Activated CD4-positive, alpha-beta T cell treated with anti-CD3 and anti-CD28 coated beads, Interleukin-2, amount 10 ng/mL, durations not matched to agents 7 days and 5 days (primary cell): ENCODE results near the gene RAD51B. TPM values are rescaled to one million over a fixed set of nuclear protein-coding genes. Genes with fewer than 3 reads are reported as not detected.

Experiments used
- CTCF ChIA-PET: fragments of 350-600 bp; sonication (Branson Sonifier 250); formaldehyde crosslinking; loops from one replicate; lab custom pipeline; 2021; ENCODE audit warnings: antibody characterized with exemption; lab: Charles Lee
- POLR2A ChIA-PET: fragments of 350-600 bp; sonication (Branson Sonifier 250); formaldehyde crosslinking; loops from one replicate; lab custom pipeline; 2021; ENCODE audit warnings: antibody characterized with exemption; lab: Charles Lee
- DNase-seq: peaks from one replicate; pipeline ENCODE4 v3.0.0-alpha.2; 2020
- H3K27ac Mint-ChIP-seq: one replicate; pipeline ENCODE4 v1.8.0; 2021; ENCODE audit warnings: mild to moderate bottlenecking, moderate library complexity, mixed read lengths
- H3K27me3 Mint-ChIP-seq: one replicate; pipeline ENCODE4 v1.8.0; 2021; ENCODE audit warnings: mixed read lengths
- H3K36me3 Mint-ChIP-seq: one replicate; pipeline ENCODE4 v1.8.0; 2021; ENCODE audit warnings: low read depth, mixed read lengths
- H3K4me1 Mint-ChIP-seq: one replicate; pipeline ENCODE4 v1.8.0; 2021; ENCODE audit warnings: mixed read lengths
- H3K4me3 Mint-ChIP-seq: one replicate; pipeline ENCODE4 v1.8.0; 2021; ENCODE audit warnings: mild to moderate bottlenecking, moderate library complexity, mixed read lengths
- H3K9me3 Mint-ChIP-seq: one replicate; pipeline ENCODE4 v1.8.0; 2021; ENCODE audit warnings: mixed read lengths
- total RNA-seq, 2 experiments: library from RNA; stranded (reverse); gene quantifications; one replicate each; pipeline ENCODE4 v1.2.3, GENCODE V29; 2021

RAD51B gene
- total RNA-seq, 2 experiments from 2014 or later = 20.6 to 30.3 TPM

DNA sequence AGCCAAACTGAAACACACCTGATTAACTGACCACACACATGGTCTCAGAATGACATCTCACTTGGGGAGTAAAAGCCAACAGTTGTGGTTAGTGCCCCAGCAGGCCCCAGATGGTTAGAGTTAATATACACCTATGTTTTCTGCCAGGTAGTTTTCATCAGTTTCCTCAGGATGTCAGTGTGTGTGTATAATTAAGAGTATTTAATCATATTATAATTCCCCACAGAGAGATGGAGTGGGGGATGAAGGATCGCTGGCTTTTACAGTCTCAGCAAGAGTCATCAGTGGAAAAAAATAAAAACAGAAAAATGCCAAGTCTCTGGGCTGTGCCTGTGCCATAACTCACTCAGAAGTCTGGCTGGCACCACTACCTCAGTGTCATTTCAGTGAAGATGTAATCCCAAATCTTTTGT is 560.8 kb downstream of the RAD51B start:
- DNase-seq = no peak
- peaks cover 3% of the 10 kb centered on the region for H3K36me3 Mint-ChIP-seq
- POLR2A ChIA-PET = interaction anchor here (0.7 kb wide), 1 partner anchor 231 kb away, joined by 5 read pairs; no protein-coding TSS in a partner anchor
- CTCF ChIA-PET = interaction anchor here (1.1 to 1.3 kb wide), 2 partner anchors 10 to 46 kb away, joined by 3 to 4 read pairs; no protein-coding TSS in a partner anchor
- no peak overlapping the region for H3K4me3 Mint-ChIP-seq
- H3K9me3 Mint-ChIP-seq = no peaks in the 10 kb centered on the region
- H3K27ac Mint-ChIP-seq = peak overlapping the region; percentile 54
- peaks cover 43% of the 10 kb centered on the region for H3K4me1 Mint-ChIP-seq
- H3K27me3 Mint-ChIP-seq = no peaks in the 10 kb centered on the region

DNA sequence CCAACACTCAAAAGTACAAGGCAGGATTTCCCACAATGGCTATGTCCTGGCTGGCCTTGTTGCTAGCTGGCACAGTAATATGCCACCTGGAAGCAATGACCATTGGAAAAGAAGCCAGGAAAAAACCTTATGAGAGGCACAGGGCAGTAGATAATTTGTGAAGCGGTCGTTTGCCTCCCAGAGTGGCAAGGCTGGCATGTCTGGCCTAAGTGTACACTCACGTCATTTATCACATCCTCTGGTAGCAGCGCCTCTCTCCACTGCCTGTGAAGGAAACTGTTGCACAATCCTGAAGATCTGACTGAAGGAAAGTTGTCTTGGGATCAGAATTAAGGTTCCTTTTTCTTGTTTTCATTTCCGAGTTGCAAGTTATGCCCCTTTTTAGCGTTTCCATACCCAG is 564.8 kb downstream of the RAD51B start:
- H3K36me3 Mint-ChIP-seq = no peaks in the 10 kb centered on the region
- CTCF ChIA-PET = interaction anchor here (1.0 kb wide), 1 partner anchor 10 kb away, joined by 5 read pairs; no protein-coding TSS in a partner anchor

DNA sequence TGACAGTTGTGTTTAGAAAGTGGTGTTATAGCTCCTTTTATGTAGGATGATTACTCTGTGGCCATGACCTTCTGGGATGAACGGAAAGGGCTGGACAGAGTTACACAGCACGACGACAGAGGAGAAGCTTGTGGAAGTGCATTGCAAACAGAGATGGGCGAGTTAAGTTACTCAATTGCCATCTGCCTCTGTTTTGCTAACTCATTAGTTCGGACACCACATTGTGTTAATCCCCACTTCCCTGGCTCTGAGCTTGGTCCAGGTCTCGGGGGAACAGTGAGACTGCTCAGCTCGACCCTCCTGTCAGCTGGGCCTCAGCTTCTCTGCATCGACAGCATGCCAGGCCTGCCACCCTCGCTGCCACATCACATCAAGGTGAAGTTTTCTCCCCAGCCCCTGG is 565.3 kb downstream of the RAD51B start:
- no peaks in the 10 kb centered on the region for H3K36me3 Mint-ChIP-seq
- no peak overlapping the region for H3K4me3 Mint-ChIP-seq
- no peak overlapping the region for H3K27ac Mint-ChIP-seq
- ChIA-PET POLR2A (no interaction called here), CTCF (interaction anchor here (1.0 kb wide), 1 partner anchor 11 kb away, joined by 5 read pairs; no protein-coding TSS in a partner anchor)
- peaks cover 9% of the 10 kb centered on the region for H3K4me1 Mint-ChIP-seq
- no peaks in the 10 kb centered on the region for H3K9me3 Mint-ChIP-seq
- no peak for DNase-seq
- H3K27me3 Mint-ChIP-seq = no peaks in the 10 kb centered on the region

More for the DNA sequence above, 564.8 kb downstream of the RAD51B start:
- POLR2A ChIA-PET = no interaction called here
- DNase-seq = no peak
- Mint-ChIP-seq H3K4me3 (no peak overlapping the region), H3K27me3 (no peaks in the 10 kb centered on the region), H3K4me1 (peaks cover 15% of the 10 kb centered on the region), H3K9me3 (no peaks in the 10 kb centered on the region), H3K27ac (no peak overlapping the region)

DNA sequence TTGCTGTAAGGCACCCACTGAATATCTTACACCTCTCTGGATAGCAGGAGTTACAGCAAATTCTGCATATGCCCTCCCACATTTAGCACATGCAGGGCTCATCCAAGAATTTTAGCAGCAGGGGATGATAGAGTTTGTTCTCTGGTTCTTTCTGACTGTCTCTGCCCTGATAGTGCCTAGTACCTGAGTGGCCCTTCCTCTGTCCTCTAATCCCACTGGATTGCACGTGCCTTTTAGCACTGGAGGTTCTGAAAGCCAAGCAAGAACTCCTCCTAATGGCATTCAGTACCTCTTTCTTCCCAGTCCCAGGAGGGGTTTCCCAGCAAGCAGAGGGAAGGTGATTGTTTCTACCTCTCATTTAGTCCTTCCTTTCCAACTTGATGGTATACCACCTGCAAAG is 566.9 kb downstream of the RAD51B start:
- DNase-seq = no peak
- Mint-ChIP-seq H3K9me3 (no peaks in the 10 kb centered on the region), H3K36me3 (no peaks in the 10 kb centered on the region), H3K27me3 (no peaks in the 10 kb centered on the region), H3K4me1 (peaks cover 6% of the 10 kb centered on the region), H3K4me3 (no peak overlapping the region), H3K27ac (no peak overlapping the region)
- CTCF ChIA-PET = no interaction called here
- POLR2A ChIA-PET = no interaction called here

DNA sequence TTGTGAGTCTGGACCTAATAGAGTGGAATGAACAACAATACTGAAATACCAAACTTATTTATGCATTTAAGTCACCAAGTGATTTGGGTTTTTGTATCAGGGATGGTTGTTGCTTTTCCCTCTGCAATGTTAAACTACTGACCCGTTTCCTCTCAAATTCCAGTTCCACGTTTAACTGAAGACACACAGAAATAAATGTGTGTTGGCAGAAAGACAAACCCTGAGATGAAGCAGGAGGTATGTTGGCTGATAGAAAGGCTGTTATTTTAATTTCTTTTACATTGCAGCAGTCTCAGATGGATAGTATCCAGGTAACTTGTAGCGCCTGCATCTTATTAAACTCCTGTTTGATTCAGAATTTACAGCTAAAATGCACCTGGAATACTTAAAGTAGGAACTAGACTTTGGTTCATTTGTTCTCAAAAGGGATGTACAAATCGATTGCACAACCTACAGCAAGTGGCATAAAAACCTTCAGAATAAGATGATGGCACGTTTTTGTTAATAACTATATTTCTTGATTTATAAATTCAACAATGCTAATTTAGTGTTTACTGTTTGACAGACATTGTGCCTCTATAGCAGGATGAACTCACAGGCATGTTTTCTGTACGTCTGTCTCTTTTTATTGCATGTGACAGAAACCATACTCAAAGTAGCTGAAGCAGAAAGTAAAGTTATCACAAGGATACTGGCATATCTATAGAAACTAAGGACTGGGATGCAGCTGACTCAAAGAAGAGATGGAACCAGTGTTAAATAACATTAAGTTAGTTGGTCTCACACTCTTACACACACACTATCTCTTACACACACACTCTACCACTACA is 567.6 kb downstream of the RAD51B start:
- Mint-ChIP-seq H3K9me3 (no peaks in the 10 kb centered on the region), H3K4me1 (peaks cover 6% of the 10 kb centered on the region), H3K27me3 (no peaks in the 10 kb centered on the region), H3K36me3 (no peaks in the 10 kb centered on the region), H3K27ac (no peak overlapping the region), H3K4me3 (no peak overlapping the region)
- CTCF ChIA-PET = no interaction called here
- no peak for DNase-seq
- POLR2A ChIA-PET = no interaction called here

DNA sequence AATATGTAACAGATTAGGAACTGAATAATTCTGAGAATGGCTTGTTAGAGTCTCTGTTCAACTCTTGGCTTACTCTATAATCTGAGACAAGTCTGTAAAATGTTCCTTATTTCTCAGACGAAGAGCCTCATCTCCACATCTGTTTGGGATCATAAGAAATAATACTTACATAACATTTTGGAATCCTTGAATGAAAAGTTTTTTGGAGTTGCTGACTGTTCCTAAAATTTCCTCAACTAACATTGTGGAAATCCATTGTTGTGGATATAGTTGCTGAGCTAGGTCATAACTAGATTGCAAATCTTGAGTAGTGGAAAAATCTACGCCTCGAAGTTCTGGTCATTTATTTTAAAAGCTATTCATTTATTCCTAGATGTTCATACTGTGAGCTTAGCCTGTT is 570.4 kb downstream of the RAD51B start:
- CTCF ChIA-PET = interaction anchor here (0.7 to 1.7 kb wide), 2 partner anchors 9 to 15 kb away, joined by 3 to 4 read pairs; no protein-coding TSS in a partner anchor
- no peak overlapping the region for H3K27ac Mint-ChIP-seq
- no peak for DNase-seq
- H3K36me3 Mint-ChIP-seq = no peaks in the 10 kb centered on the region
- no peak overlapping the region for H3K4me3 Mint-ChIP-seq
- POLR2A ChIA-PET = no interaction called here
- no peaks in the 10 kb centered on the region for H3K27me3 Mint-ChIP-seq
- no peaks in the 10 kb centered on the region for H3K9me3 Mint-ChIP-seq
- no peaks in the 10 kb centered on the region for H3K4me1 Mint-ChIP-seq

DNA sequence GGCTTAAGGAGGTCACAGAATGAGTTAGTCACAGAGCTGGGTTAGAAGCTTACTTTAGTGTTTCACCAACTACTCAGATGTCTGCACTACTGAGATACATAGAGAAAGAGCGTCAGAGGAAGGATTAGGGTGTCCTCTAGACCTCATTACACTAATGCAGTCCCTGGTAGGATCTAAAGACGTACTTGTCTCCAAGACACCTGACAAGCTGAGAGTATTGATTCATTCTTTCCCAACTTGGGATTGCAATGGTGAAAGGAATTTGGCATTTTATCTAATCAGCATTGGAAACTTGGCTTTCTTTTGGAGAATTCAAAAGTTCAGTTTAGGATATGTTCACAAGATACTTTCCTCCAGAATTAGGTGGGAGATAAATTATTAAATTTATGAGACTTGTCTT is 571.2 kb downstream of the RAD51B start:
- no peak for DNase-seq
- ChIA-PET POLR2A (no interaction called here), CTCF (interaction anchor here (0.7 to 1.7 kb wide), 2 partner anchors 10 to 14 kb away, joined by 3 to 4 read pairs; no protein-coding TSS in a partner anchor)
- Mint-ChIP-seq H3K4me1 (no peaks in the 10 kb centered on the region), H3K27me3 (no peaks in the 10 kb centered on the region), H3K27ac (no peak overlapping the region), H3K36me3 (no peaks in the 10 kb centered on the region), H3K4me3 (no peak overlapping the region), H3K9me3 (no peaks in the 10 kb centered on the region)

DNA sequence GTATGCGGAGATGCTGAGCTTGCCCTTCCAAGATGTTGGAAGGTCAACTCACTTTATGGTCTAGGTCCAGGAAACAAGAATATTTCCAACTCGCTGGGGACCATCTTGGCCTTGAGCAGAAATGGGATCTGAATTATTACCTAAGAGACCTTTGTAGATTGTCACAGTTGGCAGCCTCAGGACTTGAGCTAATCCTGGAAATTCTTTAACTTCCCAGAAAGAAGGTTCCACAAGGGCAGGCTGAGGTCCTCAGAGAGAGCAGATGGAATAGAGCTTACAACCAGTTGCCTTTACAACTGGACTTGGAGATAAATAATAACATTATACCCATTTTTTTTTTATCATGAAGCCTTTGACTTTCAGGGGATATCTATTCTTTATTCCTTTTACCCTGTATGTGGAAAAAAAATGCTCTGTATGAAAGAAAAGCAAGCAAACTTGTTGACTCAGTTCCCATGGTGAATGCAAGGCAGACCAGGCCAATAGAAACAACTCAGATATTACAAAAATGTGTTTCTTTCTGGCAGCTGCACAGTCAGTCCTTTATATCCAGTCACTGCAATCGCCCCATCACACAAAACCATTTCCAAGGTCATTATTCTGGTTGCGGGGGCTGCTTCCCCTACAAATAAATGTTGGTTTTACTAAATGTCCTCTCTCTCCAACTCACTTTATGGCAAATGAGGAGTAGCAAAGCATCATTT is 571.9 kb downstream of the RAD51B start:
- H3K27ac Mint-ChIP-seq = no peak overlapping the region
- H3K4me1 Mint-ChIP-seq = no peaks in the 10 kb centered on the region
- H3K36me3 Mint-ChIP-seq = no peaks in the 10 kb centered on the region
- H3K9me3 Mint-ChIP-seq = no peaks in the 10 kb centered on the region
- ChIA-PET CTCF (interaction anchor here (1.2 to 1.7 kb wide), 3 partner anchors 10 to 425 kb away, joined by 3 to 4 read pairs (median 4); no protein-coding TSS in a partner anchor), POLR2A (interaction anchor here (0.7 kb wide), 1 partner anchor 293 kb away, joined by 4 read pairs; no protein-coding TSS in a partner anchor)
- no peak for DNase-seq
- no peak overlapping the region for H3K4me3 Mint-ChIP-seq
- no peaks in the 10 kb centered on the region for H3K27me3 Mint-ChIP-seq

DNA sequence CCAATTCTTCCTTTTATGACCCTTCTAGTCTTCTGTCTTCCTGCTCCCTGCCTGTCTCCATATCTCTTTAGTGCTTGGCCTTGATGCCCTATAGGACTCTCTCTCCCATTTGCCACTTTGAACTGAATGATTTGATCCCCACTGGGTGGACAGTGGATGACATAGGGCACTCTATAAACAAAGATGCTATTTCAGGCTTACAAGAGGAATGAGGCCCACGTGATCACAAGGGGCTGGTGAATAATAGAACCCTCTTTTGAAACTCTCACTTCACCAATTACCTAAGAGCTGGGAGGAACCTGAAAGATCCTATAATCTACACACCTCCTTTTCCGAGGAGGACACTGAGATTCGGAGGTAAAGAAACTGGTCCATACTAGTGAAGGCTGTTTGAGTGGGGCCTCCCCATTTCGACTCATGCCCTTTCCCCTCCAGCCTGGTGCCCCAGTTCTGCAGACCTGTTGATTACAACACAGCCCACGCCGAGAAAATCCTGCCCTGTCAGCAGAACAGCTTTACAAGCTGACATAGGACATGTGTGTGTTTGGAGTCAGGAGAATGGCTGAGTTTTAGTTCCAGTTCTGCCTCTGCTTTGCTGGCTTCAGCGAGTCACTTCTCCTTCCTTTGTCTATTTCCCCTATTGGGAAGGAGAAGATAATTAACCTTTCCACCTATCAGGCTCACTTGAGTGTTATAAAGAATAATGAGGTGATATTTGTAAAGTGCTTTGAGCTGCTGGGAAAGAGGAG is 573.0 kb downstream of the RAD51B start:
- DNase-seq = no peak
- Mint-ChIP-seq H3K4me1 (no peaks in the 10 kb centered on the region), H3K27ac (no peak overlapping the region), H3K4me3 (no peak overlapping the region), H3K36me3 (no peaks in the 10 kb centered on the region), H3K27me3 (no peaks in the 10 kb centered on the region), H3K9me3 (no peaks in the 10 kb centered on the region)
- ChIA-PET POLR2A (no interaction called here), CTCF (interaction anchor here (0.7 to 1.5 kb wide), 3 partner anchors 17 to 424 kb away, joined by 3 to 4 read pairs (median 3); no protein-coding TSS in a partner anchor)

DNA sequence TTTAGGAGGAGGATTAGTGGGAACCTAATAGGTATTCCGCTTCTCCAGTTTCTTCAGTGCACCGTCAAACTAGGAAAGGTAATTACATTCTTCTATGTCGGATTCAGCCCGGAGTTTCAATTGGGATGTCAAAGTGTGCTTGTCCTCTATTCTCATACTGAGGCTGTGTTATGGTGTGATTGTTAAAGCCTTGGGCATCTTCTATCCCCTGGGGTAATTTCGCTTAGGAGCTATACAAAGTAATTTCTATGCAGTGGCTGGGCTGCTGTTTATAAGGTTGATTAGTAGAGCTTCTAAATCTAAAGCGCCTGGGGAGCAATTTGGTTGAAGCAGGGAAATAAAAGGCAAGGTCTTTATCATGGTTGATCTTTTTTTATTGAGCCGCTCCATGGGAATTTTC is 573.7 kb downstream of the RAD51B start:
- H3K4me3 Mint-ChIP-seq = no peak overlapping the region
- ChIA-PET CTCF (interaction anchor here (0.7 kb wide), 1 partner anchor 34 kb away, joined by 3 read pairs; no protein-coding TSS in a partner anchor), POLR2A (no interaction called here)
- no peaks in the 10 kb centered on the region for H3K27me3 Mint-ChIP-seq
- DNase-seq = no peak
- H3K27ac Mint-ChIP-seq = no peak overlapping the region
- no peaks in the 10 kb centered on the region for H3K9me3 Mint-ChIP-seq
- H3K36me3 Mint-ChIP-seq = no peaks in the 10 kb centered on the region
- no peaks in the 10 kb centered on the region for H3K4me1 Mint-ChIP-seq

DNA sequence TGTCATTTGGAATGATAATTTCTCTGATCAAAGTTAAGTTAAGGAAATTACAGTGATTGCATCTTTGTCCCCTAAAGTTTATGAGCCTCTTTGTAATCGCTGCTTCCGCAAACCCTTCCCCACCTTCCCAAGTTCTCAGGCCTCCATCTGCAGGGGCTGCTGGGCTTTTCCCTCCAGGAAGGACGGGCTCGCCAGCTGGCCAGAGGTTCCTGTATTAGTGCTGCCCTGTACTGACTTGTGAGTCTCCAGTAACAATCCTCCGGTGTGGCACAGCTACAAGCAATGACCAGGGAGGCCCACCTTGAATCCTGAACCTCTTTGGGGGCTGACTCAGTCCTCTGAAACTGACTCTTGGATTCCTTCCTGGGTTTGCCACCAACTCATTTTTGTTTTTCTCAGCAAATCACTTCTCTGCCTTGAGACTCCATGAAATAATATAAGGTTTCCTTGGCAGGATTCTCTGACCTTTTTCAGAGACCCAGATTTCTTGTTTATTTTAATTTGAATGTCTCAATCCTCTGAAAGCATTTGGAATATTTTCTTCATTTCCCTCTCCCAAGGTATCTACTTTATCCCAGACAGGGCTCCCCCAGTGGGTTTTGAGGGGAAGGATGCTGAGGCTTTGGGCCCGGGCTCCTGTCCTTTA is 574.7 kb downstream of the RAD51B start:
- ChIA-PET CTCF (no interaction called here), POLR2A (no interaction called here)
- H3K4me3 Mint-ChIP-seq = no peak overlapping the region
- H3K4me1 Mint-ChIP-seq = no peaks in the 10 kb centered on the region
- no peaks in the 10 kb centered on the region for H3K9me3 Mint-ChIP-seq
- H3K27me3 Mint-ChIP-seq = no peaks in the 10 kb centered on the region
- H3K27ac Mint-ChIP-seq = no peak overlapping the region
- H3K36me3 Mint-ChIP-seq = no peaks in the 10 kb centered on the region
- DNase-seq = no peak

DNA sequence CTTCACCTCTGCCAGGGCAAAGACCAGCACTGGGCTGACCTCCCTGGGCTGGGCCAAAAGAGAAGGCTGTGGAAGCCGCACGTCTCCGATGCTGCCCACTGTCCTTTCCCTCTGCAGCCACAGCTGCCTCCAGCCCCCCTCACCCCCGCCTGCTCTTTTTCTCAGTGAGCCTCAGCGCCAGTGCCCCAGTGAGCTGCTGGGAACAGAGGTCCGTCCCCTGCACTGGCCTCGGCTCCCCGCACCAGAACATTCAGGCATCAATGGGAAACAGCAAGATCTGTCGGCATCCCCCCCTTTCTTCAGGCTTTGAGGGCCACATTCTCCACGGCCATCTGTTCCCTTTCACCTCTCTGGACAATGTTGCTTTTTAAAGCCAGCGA is 575.2 kb downstream of the RAD51B start:
- ChIA-PET CTCF (no interaction called here), POLR2A (no interaction called here)
- H3K4me3 Mint-ChIP-seq = no peak overlapping the region
- no peaks in the 10 kb centered on the region for H3K4me1 Mint-ChIP-seq
- DNase-seq = no peak
- no peak overlapping the region for H3K27ac Mint-ChIP-seq
- no peaks in the 10 kb centered on the region for H3K9me3 Mint-ChIP-seq
- H3K36me3 Mint-ChIP-seq = no peaks in the 10 kb centered on the region
- no peaks in the 10 kb centered on the region for H3K27me3 Mint-ChIP-seq
